AG09309 (cell line): ENCODE measurements around the gene RSRC1.

Experiments
- DNase-seq: peaks from one replicate; pipeline ENCODE4 v3.0.0-alpha.2; 2010; ENCODE audit warnings: low read depth
- H3K4me3 ChIP-seq: 2 replicates; pipeline ENCODE4 v1.5.1; 2011; ENCODE audit warnings: mild to moderate bottlenecking, low read depth, low read length, moderate library complexity; ENCODE audit not compliant: control insufficient read depth
- TF ChIP-seq, protein P1 (sequence below): IDR thresholded peaks from 2 replicates; pipeline ENCODE4 v1.5.1; 2011; ENCODE audit warnings: mild to moderate bottlenecking, low read depth, low read length, inconsistent platforms; ENCODE audit not compliant: insufficient read depth, control insufficient read depth; ENCODE audit errors: missing control alignments

The RSRC1 gene

DNA sequence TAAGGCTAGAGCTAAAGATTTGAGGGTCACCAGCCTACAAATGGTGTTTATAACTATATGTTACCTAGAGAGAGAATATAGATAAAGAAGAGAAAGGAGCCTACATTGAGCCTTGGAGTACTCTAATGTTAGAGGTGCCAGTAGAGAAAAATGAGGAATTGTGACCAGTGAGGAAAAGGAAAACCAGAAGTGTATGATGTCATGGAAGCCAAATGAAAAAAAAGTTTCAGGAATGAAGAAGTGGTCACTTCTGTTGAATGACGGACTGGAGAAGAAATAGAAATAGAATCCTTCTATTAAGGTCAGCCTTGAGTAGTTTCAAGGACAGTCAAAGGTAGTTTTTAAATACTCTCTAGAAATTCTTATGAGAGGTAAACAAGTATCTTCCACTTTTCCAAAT lies 409.9 kb downstream of the RSRC1 start:
- DNase-seq: no peak
- H3K4me3 ChIP-seq: no peak overlapping the region
- TF ChIP-seq, protein P1, sequence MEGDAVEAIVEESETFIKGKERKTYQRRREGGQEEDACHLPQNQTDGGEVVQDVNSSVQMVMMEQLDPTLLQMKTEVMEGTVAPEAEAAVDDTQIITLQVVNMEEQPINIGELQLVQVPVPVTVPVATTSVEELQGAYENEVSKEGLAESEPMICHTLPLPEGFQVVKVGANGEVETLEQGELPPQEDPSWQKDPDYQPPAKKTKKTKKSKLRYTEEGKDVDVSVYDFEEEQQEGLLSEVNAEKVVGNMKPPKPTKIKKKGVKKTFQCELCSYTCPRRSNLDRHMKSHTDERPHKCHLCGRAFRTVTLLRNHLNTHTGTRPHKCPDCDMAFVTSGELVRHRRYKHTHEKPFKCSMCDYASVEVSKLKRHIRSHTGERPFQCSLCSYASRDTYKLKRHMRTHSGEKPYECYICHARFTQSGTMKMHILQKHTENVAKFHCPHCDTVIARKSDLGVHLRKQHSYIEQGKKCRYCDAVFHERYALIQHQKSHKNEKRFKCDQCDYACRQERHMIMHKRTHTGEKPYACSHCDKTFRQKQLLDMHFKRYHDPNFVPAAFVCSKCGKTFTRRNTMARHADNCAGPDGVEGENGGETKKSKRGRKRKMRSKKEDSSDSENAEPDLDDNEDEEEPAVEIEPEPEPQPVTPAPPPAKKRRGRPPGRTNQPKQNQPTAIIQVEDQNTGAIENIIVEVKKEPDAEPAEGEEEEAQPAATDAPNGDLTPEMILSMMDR: no peak

DNA sequence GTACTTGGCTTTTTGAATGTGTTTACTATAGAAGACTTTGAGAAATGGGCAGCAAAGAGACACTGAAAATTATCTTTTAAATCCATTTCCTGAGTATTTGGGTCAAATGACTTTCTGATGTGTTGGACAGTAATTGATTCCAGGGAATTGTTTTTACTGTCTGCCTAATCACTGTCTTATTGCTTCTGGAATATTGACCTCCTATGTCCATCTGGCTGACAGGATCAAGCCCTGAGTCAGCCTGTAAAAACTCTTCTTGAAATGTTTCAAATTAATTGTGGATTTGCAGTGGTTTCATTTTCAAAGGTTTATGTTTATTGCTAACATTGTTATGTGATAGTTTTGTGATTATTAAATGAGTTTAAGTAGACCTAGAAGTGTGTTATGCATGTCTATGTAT lies 410.5 kb downstream of the RSRC1 start:
- TF ChIP-seq, protein P1: no peak
- DNase-seq: no peak
- no peak overlapping the region for H3K4me3 ChIP-seq

DNA sequence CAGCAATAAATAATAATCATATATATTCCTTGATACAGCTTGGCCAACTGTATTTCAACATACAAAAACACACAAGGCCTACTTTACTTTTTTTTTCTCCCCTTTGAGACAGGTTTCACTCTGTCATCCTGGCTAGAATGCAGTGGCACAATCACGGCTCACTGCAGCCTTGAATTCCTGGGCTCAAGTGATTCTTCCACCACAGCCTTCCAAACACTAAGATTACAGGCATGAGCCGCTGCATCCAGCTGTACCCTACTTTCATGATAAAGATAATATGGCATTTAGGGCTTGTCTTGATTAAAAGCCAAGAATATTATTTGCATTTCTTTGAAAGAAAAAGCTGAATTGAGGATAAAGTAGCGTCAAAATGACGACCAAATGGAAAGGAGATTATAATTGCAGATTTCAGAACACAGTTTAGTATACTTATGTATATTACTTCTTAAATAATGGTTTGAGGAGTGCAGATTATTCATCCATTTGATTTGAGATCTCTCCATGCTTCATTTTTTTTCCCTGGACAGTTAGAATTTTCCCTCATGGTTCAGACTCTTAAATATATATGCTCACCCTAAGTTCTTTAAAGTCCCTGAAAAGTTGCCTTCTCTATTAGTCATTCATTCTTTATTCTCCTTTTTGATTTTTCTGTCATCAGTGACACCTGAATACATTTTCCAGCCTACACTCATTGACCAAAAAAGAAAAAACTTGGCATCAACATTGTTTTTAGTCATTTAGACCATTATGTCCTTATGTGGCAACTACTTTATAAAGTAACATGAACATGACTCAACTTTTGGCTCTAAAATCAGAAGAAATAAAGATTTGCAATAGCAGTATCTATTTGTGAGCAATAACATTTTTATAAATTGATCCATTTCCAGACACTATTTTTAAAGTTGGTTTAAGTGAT lies 412.6 kb downstream of the RSRC1 start:
- DNase-seq: peak; percentile 31
- H3K4me3 ChIP-seq: no peak overlapping the region
- TF ChIP-seq, protein P1: no peak

DNA sequence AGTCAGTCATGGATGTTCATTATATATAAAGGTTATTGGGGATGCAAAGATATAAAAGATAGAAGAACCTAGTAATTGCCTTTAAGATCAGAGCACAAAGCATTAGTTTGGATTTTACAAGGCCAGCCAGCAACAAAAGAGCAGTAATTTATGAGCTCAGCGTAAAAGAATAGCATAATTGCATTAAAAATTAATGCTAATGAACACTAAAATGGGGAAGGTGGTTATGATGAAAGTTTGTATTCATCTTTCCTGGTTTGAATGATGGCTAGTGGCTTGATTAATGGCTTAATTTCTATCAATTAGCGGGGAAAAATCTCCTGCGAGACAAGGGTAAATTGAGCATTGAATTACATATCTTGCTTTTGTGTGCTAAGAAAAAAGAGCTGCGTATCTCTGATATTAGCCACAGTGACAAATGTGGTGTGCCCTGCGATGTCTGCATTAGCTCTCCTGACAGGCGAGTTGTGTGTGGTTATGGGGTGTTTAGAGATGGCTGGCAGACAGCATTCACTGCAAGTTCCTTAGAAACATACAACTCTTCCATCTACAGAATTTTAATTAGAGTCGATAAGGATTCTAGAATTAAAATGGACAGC lies 418.3 kb downstream of the RSRC1 start:
- TF ChIP-seq, protein P1: no peak
- H3K4me3 ChIP-seq: no peak overlapping the region
- DNase-seq: no peak

DNA sequence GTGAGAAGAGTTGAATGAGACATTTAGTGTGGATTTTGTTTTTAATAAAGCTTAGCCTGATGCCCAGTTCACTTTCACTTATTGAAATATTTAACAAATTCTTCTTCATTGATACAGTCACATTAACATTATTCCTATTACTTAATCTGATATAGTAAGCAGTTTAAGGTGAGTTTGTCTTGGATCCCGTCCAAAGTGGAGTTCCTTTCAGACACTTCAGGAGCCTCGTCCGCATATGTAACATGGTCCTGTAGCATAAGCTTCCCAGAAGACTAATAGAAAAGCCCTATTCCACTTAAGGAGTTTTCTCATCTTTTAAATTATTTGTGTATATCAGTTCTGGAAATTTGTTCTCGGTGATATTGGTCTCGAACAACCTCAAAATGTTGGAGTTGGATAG lies 421.4 kb downstream of the RSRC1 start:
- H3K4me3 ChIP-seq: no peak overlapping the region
- DNase-seq: no peak
- TF ChIP-seq, protein P1: no peak

DNA sequence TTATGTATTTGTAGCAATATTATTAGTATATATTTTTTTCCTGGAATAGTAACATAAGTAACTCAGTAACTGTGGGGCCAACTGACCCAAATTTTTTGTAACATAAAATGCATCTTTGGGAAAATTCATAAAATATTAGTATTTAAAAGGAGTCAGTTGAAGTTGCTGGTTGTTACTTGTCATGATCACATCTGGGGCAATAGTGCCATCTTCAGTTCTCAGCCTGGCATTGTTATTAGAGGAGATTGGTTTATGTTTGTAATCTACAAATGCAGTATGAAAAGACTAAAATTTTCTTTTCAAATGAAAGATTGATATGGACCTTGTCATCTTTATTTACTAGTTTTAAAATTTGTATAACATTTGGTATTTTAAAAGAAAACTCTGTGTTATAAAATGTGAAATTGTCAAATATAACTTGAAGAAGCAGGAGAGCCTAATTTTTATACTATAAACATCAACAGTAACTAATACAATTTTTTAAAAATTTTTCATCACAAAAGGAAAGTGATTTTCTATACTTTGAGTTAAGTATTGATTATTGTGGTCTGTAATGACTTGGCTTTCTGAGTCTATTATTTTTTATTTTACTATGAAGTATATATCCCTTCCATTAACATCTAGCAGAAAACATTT lies 422.3 kb downstream of the RSRC1 start:
- no peak overlapping the region for H3K4me3 ChIP-seq
- TF ChIP-seq, protein P1: peak; percentile 66
- no peak for DNase-seq
